HG02642 (cell line): ENCODE measurements around the gene MICAL2.

Experiments used
- ATAC-seq: cut with Tn5 transposase; IDR thresholded peaks from one replicate; pipeline ENCODE4 v1.9.1; 2021; ENCODE audit warnings: mild to moderate bottlenecking; ENCODE audit not compliant: unreplicated experiment, poor library complexity

MICAL2 gene

GRCh38 chr11:12217879-12218278, 107.5 kb downstream of the MICAL2 start:
- ATAC-seq: no peak

GRCh38 chr11:12218909-12219308, 108.5 kb downstream of the MICAL2 start:
- no peak for ATAC-seq

- ATAC-seq: no peak
These were observed 109.4 kb downstream of the MICAL2 start for GRCh38 chr11:12219757-12220156.

- no peak for ATAC-seq
These were observed 109.9 kb downstream of the MICAL2 start for GRCh38 chr11:12220305-12220704.

- no peak for ATAC-seq
These were observed 110.7 kb downstream of the MICAL2 start for GRCh38 chr11:12221051-12221535.

- ATAC-seq: no peak
These were observed 111.8 kb downstream of the MICAL2 start for GRCh38 chr11:12222055-12222792.

GRCh38 chr11:12223771-12224536, 113.6 kb downstream of the MICAL2 start:
- no peak for ATAC-seq

GRCh38 chr11:12224537-12224893, 114.1 kb downstream of the MICAL2 start:
- peak; percentile 97 for ATAC-seq

GRCh38 chr11:12225046-12225739, 114.8 kb downstream of the MICAL2 start:
- no peak for ATAC-seq

GRCh38 chr11:12226093-12226492, 115.7 kb downstream of the MICAL2 start:
- no peak for ATAC-seq

- no peak for ATAC-seq
These were observed 119.2 kb downstream of the MICAL2 start for GRCh38 chr11:12229450-12230229.

GRCh38 chr11:12232160-12232559, 121.8 kb downstream of the MICAL2 start:
- no peak for ATAC-seq

- ATAC-seq: no peak
These were observed 122.6 kb downstream of the MICAL2 start for GRCh38 chr11:12232817-12233601.

- ATAC-seq: no peak
These were observed 123.2 kb downstream of the MICAL2 start for GRCh38 chr11:12233602-12233925.

GRCh38 chr11:12234221-12234620, 123.8 kb downstream of the MICAL2 start:
- ATAC-seq: no peak

- no peak for ATAC-seq
These were observed 124.7 kb downstream of the MICAL2 start for GRCh38 chr11:12235080-12235479.

- ATAC-seq: no peak
These were observed 125.2 kb downstream of the MICAL2 start for GRCh38 chr11:12235553-12235946.

- peak; percentile 66 for ATAC-seq
These were observed 125.8 kb downstream of the MICAL2 start for GRCh38 chr11:12235947-12236743.

- peak; percentile 12 for ATAC-seq
These were observed 126.3 kb downstream of the MICAL2 start for GRCh38 chr11:12236744-12237101.
